Mesodermal cell (in vitro differentiated cells): ENCODE results near the gene SCP2.

Source experiments
- H3K27ac ChIP-seq: 2 replicates; pipeline ENCODE4 v1.7.0; 2013; ENCODE audit warnings: mild to moderate bottlenecking, low read depth, low read length, moderate library complexity; ENCODE audit not compliant: severe bottlenecking
- H3K36me3 ChIP-seq: 2 replicates; pipeline ENCODE4 v1.7.1; 2013; ENCODE audit warnings: mild to moderate bottlenecking, low read length, moderate library complexity; ENCODE audit not compliant: control insufficient read depth, insufficient read depth
- H3K4me1 ChIP-seq: one replicate; pipeline ENCODE4 v1.7.1; 2013; ENCODE audit warnings: mild to moderate bottlenecking, low read length; ENCODE audit not compliant: insufficient read depth, control insufficient read depth, poor library complexity, severe bottlenecking
- H3K4me3 ChIP-seq: 2 replicates; pipeline ENCODE4 v1.7.0; 2013; ENCODE audit warnings: low read length, control low read depth, mild to moderate bottlenecking; ENCODE audit not compliant: insufficient read depth, poor library complexity, severe bottlenecking; ENCODE audit errors: extremely low read depth
- H3K9me3 ChIP-seq: 2 replicates; pipeline ENCODE4 v1.7.1; 2013; ENCODE audit warnings: mild to moderate bottlenecking, low read length, moderate library complexity; ENCODE audit not compliant: control insufficient read depth
- WGBS, 2 experiments: methylation state at CpG; one replicate each; pipeline ENCODE4 v1.1.5; 2013; ENCODE audit warnings: missing lambda C conversion rate in 2 of 2; ENCODE audit not compliant: insufficient coverage in 2 of 2; 5-methylcytosine and 5-hydroxymethylcytosine counted together

Gene SCP2

GRCh38 chr1:53090227-53091147 is 163.4 kb downstream of the SCP2 start:
- Histone ChIP-seq H3K9me3 (no peaks in the 10 kb centered on the region), H3K36me3 (no peaks in the 10 kb centered on the region), H3K27ac (no peak overlapping the region), H3K4me3 (no peak overlapping the region), H3K4me1 (peaks cover 4% of the 10 kb centered on the region)
- WGBS, 2 experiments = 93 to 95% methylated on average over 31 to 34 of the region's 37 CpGs

- no peak overlapping the region for H3K27ac ChIP-seq
- no peak overlapping the region for H3K4me3 ChIP-seq
- peaks cover 7% of the 10 kb centered on the region for H3K9me3 ChIP-seq
- WGBS, 2 experiments = 93 to 97% methylated on average over 24 to 25 of the region's 26 CpGs
- H3K4me1 ChIP-seq = peaks cover 4% of the 10 kb centered on the region
- H3K36me3 ChIP-seq = no peaks in the 10 kb centered on the region
These were observed 165.0 kb downstream of the SCP2 start for GRCh38 chr1:53091841-53092645.

GRCh38 chr1:53092659-53093450 is 165.8 kb downstream of the SCP2 start:
- 94 to 95% methylated on average over 28 to 30 of the region's 33 CpGs for WGBS, 2 experiments
- Histone ChIP-seq H3K36me3 (no peaks in the 10 kb centered on the region), H3K27ac (no peak overlapping the region), H3K9me3 (peaks cover 10% of the 10 kb centered on the region), H3K4me1 (peaks cover 4% of the 10 kb centered on the region), H3K4me3 (no peak overlapping the region)

GRCh38 chr1:53093451-53093754 is 166.3 kb downstream of the SCP2 start:
- Histone ChIP-seq H3K4me3 (no peak overlapping the region), H3K27ac (no peak overlapping the region), H3K4me1 (no peaks in the 10 kb centered on the region), H3K9me3 (peaks cover 15% of the 10 kb centered on the region), H3K36me3 (no peaks in the 10 kb centered on the region)
- WGBS, 2 experiments = 98 to 99% methylated on average over 8 of the region's 8 CpGs

- H3K27ac ChIP-seq = no peak overlapping the region
- no peaks in the 10 kb centered on the region for H3K36me3 ChIP-seq
- H3K4me1 ChIP-seq = no peaks in the 10 kb centered on the region
- no peak overlapping the region for H3K4me3 ChIP-seq
- peaks cover 18% of the 10 kb centered on the region for H3K9me3 ChIP-seq
- WGBS, 2 experiments = 91 to 92% methylated on average over 17 of the region's 20 CpGs
These were observed 166.9 kb downstream of the SCP2 start for GRCh38 chr1:53093778-53094532.

- Histone ChIP-seq H3K36me3 (no peaks in the 10 kb centered on the region), H3K9me3 (peaks cover 20% of the 10 kb centered on the region), H3K27ac (no peak overlapping the region), H3K4me1 (no peaks in the 10 kb centered on the region), H3K4me3 (no peak overlapping the region)
- WGBS, 2 experiments = 77 to 81% methylated on average over 7 to 12 of the region's 13 CpGs
These were observed 167.4 kb downstream of the SCP2 start for GRCh38 chr1:53094533-53094919.
